Endothelial cell of hepatic sinusoid (primary cell): ENCODE measurements around the gene TAF4.
"Not testable (repeated sequence)": the region's sequence is repeated elsewhere in the genome, so short reads cannot be mapped to it uniquely, and the experiment has no call there.

ENCODE experiments used
- in situ Hi-C: cut with HindIII; loops from 2 replicates; pipeline ENCODE4 v1.10.0; 2017; ENCODE audit warnings: low sequenced_read_pairs

Gene TAF4, protein sequence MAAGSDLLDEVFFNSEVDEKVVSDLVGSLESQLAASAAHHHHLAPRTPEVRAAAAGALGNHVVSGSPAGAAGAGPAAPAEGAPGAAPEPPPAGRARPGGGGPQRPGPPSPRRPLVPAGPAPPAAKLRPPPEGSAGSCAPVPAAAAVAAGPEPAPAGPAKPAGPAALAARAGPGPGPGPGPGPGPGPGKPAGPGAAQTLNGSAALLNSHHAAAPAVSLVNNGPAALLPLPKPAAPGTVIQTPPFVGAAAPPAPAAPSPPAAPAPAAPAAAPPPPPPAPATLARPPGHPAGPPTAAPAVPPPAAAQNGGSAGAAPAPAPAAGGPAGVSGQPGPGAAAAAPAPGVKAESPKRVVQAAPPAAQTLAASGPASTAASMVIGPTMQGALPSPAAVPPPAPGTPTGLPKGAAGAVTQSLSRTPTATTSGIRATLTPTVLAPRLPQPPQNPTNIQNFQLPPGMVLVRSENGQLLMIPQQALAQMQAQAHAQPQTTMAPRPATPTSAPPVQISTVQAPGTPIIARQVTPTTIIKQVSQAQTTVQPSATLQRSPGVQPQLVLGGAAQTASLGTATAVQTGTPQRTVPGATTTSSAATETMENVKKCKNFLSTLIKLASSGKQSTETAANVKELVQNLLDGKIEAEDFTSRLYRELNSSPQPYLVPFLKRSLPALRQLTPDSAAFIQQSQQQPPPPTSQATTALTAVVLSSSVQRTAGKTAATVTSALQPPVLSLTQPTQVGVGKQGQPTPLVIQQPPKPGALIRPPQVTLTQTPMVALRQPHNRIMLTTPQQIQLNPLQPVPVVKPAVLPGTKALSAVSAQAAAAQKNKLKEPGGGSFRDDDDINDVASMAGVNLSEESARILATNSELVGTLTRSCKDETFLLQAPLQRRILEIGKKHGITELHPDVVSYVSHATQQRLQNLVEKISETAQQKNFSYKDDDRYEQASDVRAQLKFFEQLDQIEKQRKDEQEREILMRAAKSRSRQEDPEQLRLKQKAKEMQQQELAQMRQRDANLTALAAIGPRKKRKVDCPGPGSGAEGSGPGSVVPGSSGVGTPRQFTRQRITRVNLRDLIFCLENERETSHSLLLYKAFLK

GRCh38 chr20:62065674-62066338 is at the start of gene TAF4:
TSS of gene TAF4 (minus strand) at chr20:62065881. CDS start at chr20:62065810, 71 bp downstream.
- in situ Hi-C loops: no loop called here

- in situ Hi-C loops: no loop called here
Observed at GRCh38 chr20:62114894-62115293, 49.2 kb upstream of the TAF4 start.

DNA sequence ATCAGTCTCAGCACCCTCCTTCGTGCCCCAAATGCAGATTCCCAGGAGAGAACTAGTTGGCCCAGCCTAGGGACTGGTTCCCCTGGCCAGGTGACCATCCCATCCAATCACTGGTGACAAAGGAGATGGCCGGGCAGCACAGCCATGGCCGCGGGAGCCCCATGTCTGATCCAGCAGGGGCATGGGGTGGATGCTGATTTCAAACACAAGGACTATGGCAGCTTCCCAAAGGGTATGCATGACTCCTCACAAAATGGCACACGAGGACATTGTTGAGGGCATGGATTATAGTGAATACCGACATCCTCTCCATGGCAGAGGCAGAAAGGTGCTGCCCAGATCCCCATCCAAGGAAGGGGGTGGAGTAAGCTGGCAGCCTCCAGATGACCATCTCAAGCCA is 46.7 kb upstream of the TAF4 start:
- in situ Hi-C loops: no loop called here

GRCh38 chr20:62111148-62111547 is 45.5 kb upstream of the TAF4 start:
- in situ Hi-C loops: no loop called here

- in situ Hi-C loops: no loop called here
Observed at GRCh38 chr20:62105592-62105991, 39.9 kb upstream of the TAF4 start.

DNA sequence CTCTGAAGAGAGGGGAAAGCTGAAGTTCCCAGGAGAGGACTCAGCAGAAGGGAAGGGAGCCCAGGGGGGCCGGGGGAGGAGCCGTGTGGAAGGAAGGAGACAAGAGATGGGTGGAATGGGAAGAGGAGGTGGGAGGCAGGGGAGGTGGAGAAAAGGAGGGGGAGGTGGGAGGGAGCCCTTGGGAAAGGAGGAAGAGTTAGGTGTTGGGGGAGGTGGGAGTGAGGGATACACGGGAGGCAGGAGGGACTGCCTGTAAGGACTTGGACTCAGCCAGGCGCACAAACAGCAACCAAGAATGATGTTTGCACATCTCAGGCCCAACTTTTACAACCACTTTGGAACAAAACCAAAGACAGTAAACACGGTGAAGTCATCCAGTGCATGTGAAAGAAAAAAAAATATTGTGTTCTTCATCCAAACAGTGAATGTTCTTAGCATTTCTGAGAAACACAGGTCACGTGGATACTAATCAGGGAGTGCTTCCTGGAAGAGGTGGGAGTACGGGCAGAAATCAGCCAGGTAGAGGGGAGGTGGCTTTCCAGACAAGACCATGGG is 39.2 kb upstream of the TAF4 start:
- in situ Hi-C loops: no loop called here

- in situ Hi-C loops: no loop called here
Observed at GRCh38 chr20:62104234-62104789, 38.6 kb upstream of the TAF4 start.

GRCh38 chr20:62103508-62104233 is 38.0 kb upstream of the TAF4 start:
- in situ Hi-C loops: no loop called here

DNA sequence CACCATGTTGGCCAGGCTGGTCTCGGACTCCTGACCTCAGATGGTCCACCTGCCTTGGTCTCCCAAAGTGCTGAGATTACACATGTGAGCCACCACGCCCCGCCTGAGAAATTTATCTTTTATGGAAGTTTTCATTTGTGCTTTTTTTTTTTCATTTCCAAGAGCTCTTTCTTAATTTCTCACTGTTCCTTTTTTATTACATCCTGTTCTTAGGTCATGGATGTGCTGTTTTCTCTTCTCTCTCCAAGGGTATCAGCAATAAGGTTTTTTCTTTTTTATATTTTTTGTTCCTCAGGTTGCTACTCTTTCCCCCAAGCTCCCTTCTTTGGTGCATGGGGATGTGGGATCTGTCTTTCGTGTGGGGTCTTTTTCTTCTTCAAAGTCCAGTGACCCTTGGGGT is 35.4 kb upstream of the TAF4 start:
- in situ Hi-C loops: no loop called here

DNA sequence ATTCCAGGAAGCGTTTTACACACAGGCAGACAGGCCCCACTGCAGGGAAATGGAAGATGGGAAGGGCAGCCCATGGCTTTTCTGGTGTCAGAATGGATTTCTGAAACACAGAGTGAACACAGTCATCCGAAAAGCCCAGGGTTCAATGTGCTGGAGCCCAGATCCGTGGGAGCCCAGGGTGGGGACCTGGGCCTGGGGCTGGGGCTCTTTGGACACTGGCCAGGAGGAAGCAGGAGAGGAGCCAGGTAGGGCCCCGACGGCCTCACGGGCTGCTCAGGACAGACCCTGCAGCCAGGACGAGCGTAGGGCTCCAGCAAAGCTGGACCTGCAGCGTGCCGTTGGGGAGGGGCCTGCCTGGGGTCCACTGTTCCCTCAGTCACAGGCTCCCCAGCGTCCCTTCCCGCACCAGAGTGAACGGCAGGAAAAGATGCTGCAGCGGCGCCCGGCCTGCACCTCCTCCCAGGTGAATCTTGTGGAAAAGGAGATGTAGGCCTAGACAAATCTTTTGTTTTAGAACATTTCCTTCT is 32.3 kb upstream of the TAF4 start:
- in situ Hi-C loops: no loop called here

DNA sequence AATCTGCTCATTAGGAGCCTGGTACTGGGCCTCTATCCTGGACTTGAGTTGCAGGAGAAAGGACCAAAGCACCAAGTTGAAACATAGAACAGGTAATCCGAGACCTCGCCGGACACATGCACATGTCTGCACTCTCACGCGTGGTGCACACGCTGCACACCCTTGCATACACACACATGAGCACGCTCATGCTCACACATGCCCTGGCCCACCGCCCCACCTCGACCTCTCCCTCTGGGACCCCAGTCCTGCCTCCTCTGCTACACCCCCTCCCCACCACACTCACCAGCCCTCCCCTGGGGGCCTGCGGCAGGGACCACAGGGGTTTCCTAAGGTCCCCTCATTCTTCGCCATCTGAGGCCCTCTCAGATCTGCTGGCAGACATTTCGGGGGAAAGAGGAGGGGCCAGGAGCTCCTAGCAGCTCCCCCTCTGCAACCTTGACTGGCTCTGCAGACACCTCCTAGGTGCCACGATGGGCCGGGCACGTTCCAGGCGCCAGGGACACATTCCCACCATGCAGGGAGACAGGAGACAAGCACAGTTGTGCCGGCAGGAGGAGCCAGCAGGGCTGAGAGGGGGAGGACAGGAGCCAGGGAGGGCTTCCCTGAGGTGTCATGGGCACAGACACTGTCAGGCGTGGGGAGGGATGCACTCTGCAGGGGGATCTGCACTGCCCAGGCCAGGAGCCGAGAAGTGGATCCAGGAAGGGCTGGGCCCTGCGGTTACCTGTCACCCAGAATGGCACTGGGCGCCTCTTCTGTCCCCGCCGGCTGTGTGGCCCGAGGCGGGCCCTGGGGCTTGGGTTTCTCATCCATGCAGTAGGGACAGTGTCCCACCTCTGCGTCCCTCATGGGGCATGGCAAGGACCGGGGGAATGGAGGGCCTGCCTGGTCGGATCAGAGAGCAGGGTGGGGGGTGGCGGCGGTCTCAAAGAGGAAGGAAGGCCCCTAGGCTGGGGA is 31.0 kb upstream of the TAF4 start:
- in situ Hi-C loops: no loop called here

DNA sequence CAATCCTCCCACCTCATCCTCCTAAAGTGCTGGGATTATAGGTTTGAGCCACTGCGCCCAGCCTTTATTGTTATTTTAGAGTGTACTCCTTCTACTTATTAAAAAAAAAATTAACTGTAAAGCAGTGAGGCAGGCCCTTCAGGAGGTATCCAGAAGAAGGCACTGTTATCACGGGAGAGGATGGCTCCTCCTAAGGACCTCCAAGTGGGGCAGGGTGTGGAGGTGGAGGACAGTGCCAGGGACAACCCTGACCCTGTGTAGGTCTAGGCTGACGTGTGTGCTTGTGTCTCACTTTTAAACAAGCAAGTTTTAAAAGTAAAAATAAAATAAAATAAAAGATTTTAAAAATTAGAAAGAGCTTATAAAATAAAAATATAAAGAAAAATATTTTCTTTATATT is 23.7 kb upstream of the TAF4 start:
- in situ Hi-C loops: no loop called here

DNA sequence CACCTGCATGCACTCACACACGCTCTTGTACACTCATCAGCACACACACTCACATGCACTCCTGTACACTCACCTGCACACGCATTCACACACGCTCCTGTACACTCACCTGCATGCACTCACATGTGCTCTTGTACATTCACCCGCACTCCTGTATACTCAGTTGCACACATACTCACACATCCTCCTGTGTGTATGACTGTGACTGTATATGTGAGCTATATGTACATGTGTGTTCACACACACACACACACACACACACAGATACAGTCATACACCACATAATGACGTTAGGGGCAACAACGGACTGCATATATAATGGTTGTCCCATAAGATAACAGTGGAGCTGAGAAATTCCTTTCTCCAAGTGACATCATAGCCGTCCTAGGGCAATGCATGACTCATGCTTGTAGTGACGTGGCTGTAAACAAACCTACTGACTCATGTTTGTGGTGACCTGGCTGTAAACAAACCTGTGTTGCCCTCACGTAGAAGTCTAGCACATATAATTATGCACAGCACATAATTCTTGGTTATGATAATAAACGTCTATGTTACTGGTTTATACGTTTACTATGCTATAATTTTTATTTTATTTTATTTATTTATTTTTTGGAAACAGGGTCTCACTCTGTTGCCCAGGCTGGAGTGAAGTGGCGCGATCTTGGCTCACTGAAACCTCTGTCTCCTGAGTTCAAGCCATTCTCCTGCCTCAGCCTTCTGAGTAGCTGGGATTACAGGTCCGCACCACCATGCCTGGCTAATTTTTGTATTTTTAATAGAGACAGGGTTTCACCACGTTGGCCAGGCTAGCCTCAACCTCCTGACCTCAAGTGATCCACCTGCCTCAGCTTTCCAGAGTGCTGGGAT is 22.8 kb upstream of the TAF4 start:
- in situ Hi-C loops: no loop called here

DNA sequence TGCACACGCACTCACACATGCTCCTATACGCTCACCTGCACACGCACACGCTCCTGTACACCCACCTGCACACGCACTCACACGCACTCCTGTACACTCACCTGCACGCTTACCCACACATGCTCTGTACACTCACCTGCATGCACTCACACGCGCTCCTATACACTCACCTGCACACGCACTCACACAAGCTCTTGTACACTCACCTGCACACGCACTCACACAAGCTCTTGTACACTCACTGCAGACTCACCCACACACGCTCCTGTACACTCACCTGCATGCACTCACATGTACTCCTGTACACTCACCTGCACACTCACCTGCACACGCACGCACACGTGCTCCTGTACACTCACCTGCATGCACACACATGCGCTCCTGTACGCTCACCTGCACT is 22.0 kb upstream of the TAF4 start:
- in situ Hi-C loops: no loop called here

DNA sequence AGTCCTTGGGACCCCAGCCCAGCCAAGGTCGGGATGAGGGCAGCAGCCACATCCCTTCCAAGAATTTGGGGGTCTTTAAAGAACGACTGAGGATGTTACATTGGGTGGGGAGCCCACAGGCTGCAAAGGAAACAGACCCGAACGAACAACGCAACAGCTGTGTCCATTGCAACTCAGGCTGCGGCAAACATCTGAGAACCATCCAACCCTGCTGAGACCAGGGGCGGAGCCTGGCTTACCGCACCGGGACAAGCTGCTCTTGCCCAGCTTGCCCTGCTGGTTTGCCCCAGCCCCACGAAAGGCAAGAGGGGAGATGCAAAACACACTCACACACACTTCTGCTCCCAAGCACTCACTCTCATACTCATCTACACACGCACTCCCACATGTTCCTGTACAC is 21.5 kb upstream of the TAF4 start:
- in situ Hi-C loops: no loop called here

DNA sequence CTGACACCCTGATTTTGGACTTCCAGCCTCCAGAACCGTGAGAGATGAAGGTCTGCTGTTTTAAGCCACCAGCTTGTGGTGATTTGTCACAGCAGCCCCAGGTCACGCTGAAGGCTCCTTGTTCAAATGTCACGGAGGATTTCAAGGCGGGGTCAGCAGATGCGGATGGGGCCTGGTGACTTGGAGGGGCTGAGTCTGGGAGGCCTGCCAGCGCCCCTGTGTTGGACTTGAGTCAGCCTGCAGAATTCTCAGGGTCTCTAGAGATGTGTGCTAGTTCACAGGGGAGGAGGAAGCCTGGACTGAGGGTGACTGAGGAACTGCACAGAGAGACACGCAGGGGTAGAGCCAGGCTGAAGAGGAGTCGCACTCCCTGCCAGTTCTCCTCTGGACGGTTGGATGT is 19.5 kb upstream of the TAF4 start:
- in situ Hi-C loops: no loop called here

DNA sequence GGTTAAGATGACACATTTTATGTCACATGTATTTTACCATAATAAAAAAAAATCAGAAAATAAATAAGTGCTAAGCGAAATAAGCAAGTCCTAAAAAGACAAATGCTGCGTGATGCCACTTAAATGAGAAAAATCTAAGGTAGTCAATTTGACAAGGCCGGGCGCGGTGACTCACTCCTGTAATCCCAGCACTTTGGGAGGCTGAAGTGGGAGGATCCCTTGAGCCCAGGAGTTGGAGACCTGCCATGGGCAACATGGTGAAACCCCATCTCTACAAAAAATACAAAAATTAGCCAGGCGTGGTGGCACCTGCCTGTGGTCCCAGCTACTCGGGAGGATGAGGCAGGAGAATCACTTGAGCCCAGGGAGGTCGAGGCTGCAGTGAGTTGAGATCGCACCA is 18.5 kb upstream of the TAF4 start:
- in situ Hi-C loops: not testable (repeated sequence)

- in situ Hi-C loops: no loop called here
Observed at GRCh38 chr20:62083312-62083711, 17.6 kb upstream of the TAF4 start.
